Neural progenitor cell (in vitro differentiated cells): ENCODE results near the gene FCSK. TPM values are rescaled to one million over a fixed set of nuclear protein-coding genes. Genes with fewer than 3 reads are reported as not detected.
"Not testable (repeated sequence)": the region's sequence is repeated elsewhere in the genome, so short reads cannot be mapped to it uniquely, and the experiment has no call there.

Experiments used
- DNase-seq: peaks from one replicate; pipeline ENCODE4 v3.0.0-alpha.2; 2016; ENCODE audit warnings: low spot score
- H2AFZ ChIP-seq: fragments of 200-600 bp; sonication (generic); replicated peaks from 2 replicates; pipeline ENCODE4 v1.6.1; 2016; ENCODE audit warnings: antibody characterized with exemption
- H3F3A ChIP-seq: fragments of 200-600 bp; sonication (generic); 2 replicates; pipeline ENCODE4 v1.6.1; 2016; ENCODE audit warnings: antibody characterized with exemption, low read depth
- H3K27ac ChIP-seq: fragments of 200-600 bp; sonication (generic); 2 replicates; pipeline ENCODE4 v1.5.1; 2016; ENCODE audit warnings: mild to moderate bottlenecking
- H3K27me3 ChIP-seq: fragments of 200-600 bp; sonication (generic); 2 replicates; pipeline ENCODE4 v1.6.1; 2016; ENCODE audit warnings: mild to moderate bottlenecking, moderate library complexity
- H3K36me3 ChIP-seq: fragments of 200-600 bp; sonication (generic); 2 replicates; pipeline ENCODE4 v1.5.1; 2016
- H3K4me1 ChIP-seq: fragments of 200-600 bp; sonication (generic); 2 replicates; pipeline ENCODE4 v1.6.1; 2016; ENCODE audit warnings: mixed run types
- H3K4me2 ChIP-seq: fragments of 200-600 bp; sonication (generic); 2 replicates; pipeline ENCODE4 v1.6.1; 2016
- H3K4me3 ChIP-seq: fragments of 200-600 bp; sonication (generic); 2 replicates; pipeline ENCODE4 v1.5.1; 2016
- H3K79me2 ChIP-seq: fragments of 200-600 bp; sonication (generic); 2 replicates; pipeline ENCODE4 v1.6.1; 2016; ENCODE audit warnings: low read depth
- H3K9ac ChIP-seq: fragments of 200-600 bp; sonication (generic); 2 replicates; pipeline ENCODE4 v1.6.1; 2016
- H3K9me3 ChIP-seq: fragments of 200-600 bp; sonication (generic); 2 replicates; pipeline ENCODE4 v1.5.1; 2016; ENCODE audit warnings: low read depth
- H4K20me1 ChIP-seq: fragments of 200-600 bp; sonication (generic); 2 replicates; pipeline ENCODE4 v1.6.1; 2016; ENCODE audit warnings: low read depth
- H3K27ac Mint-ChIP-seq: 3 replicates; pipeline ENCODE4 v1.8.0; 2021; ENCODE audit warnings: mixed read lengths
- H3K27me3 Mint-ChIP-seq: 2 replicates; pipeline ENCODE4 v1.8.0; 2022; ENCODE audit warnings: low read depth, mild to moderate bottlenecking, inconsistent platforms, moderate library complexity, mixed read lengths; ENCODE audit not compliant: insufficient read depth
- H3K36me3 Mint-ChIP-seq: 3 replicates; pipeline ENCODE4 v1.8.0; 2021; ENCODE audit warnings: mixed read lengths
- H3K4me1 Mint-ChIP-seq: 3 replicates; pipeline ENCODE4 v1.8.0; 2021; ENCODE audit warnings: mixed read lengths
- H3K4me3 Mint-ChIP-seq: 3 replicates; pipeline ENCODE4 v1.8.0; 2021; ENCODE audit warnings: mild to moderate bottlenecking, moderate library complexity, mixed read lengths
- H3K9me3 Mint-ChIP-seq: 3 replicates; pipeline ENCODE4 v1.8.0; 2020; ENCODE audit warnings: mixed read lengths
- CTCF ChIP-seq: fragments of 200-600 bp; sonication (generic); IDR thresholded peaks from 2 replicates; pipeline ENCODE4 v1.5.1; 2017; ENCODE audit warnings: antibody characterized with exemption, mild to moderate bottlenecking
- EZH2 ChIP-seq: fragments of 200-600 bp; sonication (generic); IDR thresholded peaks from 2 replicates; pipeline ENCODE4 v1.6.1; 2017; ENCODE audit warnings: antibody characterized with exemption, mild to moderate bottlenecking, moderate library complexity
- EZH2phosphoT487 ChIP-seq: fragments of 200-600 bp; sonication (generic); IDR thresholded peaks from 2 replicates; pipeline ENCODE4 v1.6.1; 2017; ENCODE audit warnings: antibody characterized with exemption
- total RNA-seq: library from RNA; depleted of rRNA; stranded (reverse); fragments of >200 nt; gene quantifications from 2 replicates; pipeline ENCODE4 v1.2.3, GENCODE V29; 2015; ENCODE audit warnings: low replicate concordance

FCSK gene
- total RNA-seq, 1 donor from 2014 or later, result 11.0 TPM

- peak within 1 kb of the TSS; percentile 100 for H3K27ac Mint-ChIP-seq
- H4K20me1 ChIP-seq, result peaks cover 36% of the 10 kb centered on the region
- H3K36me3 ChIP-seq, result peaks cover 17% of the 10 kb centered on the region
- peak within 1 kb of the TSS; percentile 96 for H3K4me3 Mint-ChIP-seq
- peaks cover 17% of the 10 kb centered on the region for H3K36me3 Mint-ChIP-seq
- no peaks in the 10 kb centered on the region for H3K27me3 ChIP-seq
- H3K27me3 Mint-ChIP-seq, result peaks cover 2% of the 10 kb centered on the region
- DNase-seq, result peak; percentile 94
- H3K4me3 ChIP-seq, result peak within 1 kb of the TSS; percentile 87
- peaks cover 29% of the 10 kb centered on the region for H3K4me1 ChIP-seq
- peaks cover 31% of the 10 kb centered on the region for H3F3A ChIP-seq
- H3K9me3 ChIP-seq, result no peaks in the 10 kb centered on the region
- peaks cover 67% of the 10 kb centered on the region for H3K79me2 ChIP-seq
- peak within 1 kb of the TSS; percentile 98 for H3K4me2 ChIP-seq
- peak within 1 kb of the TSS; percentile 85 for H3K27ac ChIP-seq
- TF ChIP-seq EZH2, result peak; percentile 4
- no peak for TF ChIP-seq EZH2phosphoT487
- H3K9ac ChIP-seq, result peak within 1 kb of the TSS; percentile 95
- peaks cover 32% of the 10 kb centered on the region for H3K4me1 Mint-ChIP-seq
- peak within 1 kb of the TSS; percentile 99 for H2AFZ ChIP-seq
- H3K9me3 Mint-ChIP-seq, result no peaks in the 10 kb centered on the region
Observed at GRCh38 chr16:70523076-70523742, 68.8 kb downstream of the FCSK start, which contains the start of gene COG4. Gene COG4, minus strand, starts transcription at chr16:70523554. Its CDS starts 11 bp downstream, at chr16:70523543.

- peak; percentile 74 for DNase-seq
- Mint-ChIP-seq H3K4me1 (peaks cover 32% of the 10 kb centered on the region), H3K27me3 (peaks cover 2% of the 10 kb centered on the region), H3K36me3 (peaks cover 20% of the 10 kb centered on the region), H3K27ac (peak within 1 kb of the TSS; percentile 100), H3K4me3 (peak within 1 kb of the TSS; percentile 96), H3K9me3 (no peaks in the 10 kb centered on the region)
- H3K27me3 ChIP-seq, result no peaks in the 10 kb centered on the region
- H3K79me2 ChIP-seq, result peaks cover 74% of the 10 kb centered on the region
- peak within 1 kb of the TSS; percentile 98 for H3K4me2 ChIP-seq
- H3K9me3 ChIP-seq, result no peaks in the 10 kb centered on the region
- peak within 1 kb of the TSS; percentile 87 for H3K4me3 ChIP-seq
- peak within 1 kb of the TSS; percentile 99 for H2AFZ ChIP-seq
- H3F3A ChIP-seq, result peaks cover 36% of the 10 kb centered on the region
- H3K9ac ChIP-seq, result peak within 1 kb of the TSS; percentile 95
- TF ChIP-seq EZH2phosphoT487 (no peak), CTCF (no peak), EZH2 (peak; percentile 8)
- peaks cover 20% of the 10 kb centered on the region for H3K36me3 ChIP-seq
- peaks cover 42% of the 10 kb centered on the region for H4K20me1 ChIP-seq
- peak within 1 kb of the TSS; percentile 85 for H3K27ac ChIP-seq
- H3K4me1 ChIP-seq, result peaks cover 29% of the 10 kb centered on the region
Observed at GRCh38 chr16:70523743-70524398, 69.5 kb downstream of the FCSK start, which contains the start of gene SF3B3. Gene SF3B3, plus strand, starts transcription at chr16:70523816. Its CDS starts 2,841 bp downstream, at chr16:70526657.

GRCh38 chr16:70524399-70524825 lies 70.0 kb downstream of the FCSK start:
- H3K4me3 Mint-ChIP-seq, result peak overlapping the region; percentile 96
- H3K9me3 Mint-ChIP-seq, H3K9me3 ChIP-seq, H3K27me3 ChIP-seq, H2AFZ ChIP-seq, H3K27me3 Mint-ChIP-seq: not testable (repeated sequence)
- H3K4me1 ChIP-seq, result peaks cover 29% of the 10 kb centered on the region
- peaks cover 25% of the 10 kb centered on the region for H3K36me3 ChIP-seq
- peaks cover 41% of the 10 kb centered on the region for H3F3A ChIP-seq
- H3K4me1 Mint-ChIP-seq, result peaks cover 36% of the 10 kb centered on the region
- H3K79me2 ChIP-seq, result peaks cover 79% of the 10 kb centered on the region
- peak overlapping the region; percentile 100 for H3K27ac Mint-ChIP-seq
- peak; percentile 26 for DNase-seq
- H4K20me1 ChIP-seq, result peaks cover 48% of the 10 kb centered on the region
- H3K27ac ChIP-seq, result peak overlapping the region; percentile 85
- H3K4me2 ChIP-seq, result peak overlapping the region; percentile 98
- H3K36me3 Mint-ChIP-seq, result peaks cover 24% of the 10 kb centered on the region
- H3K9ac ChIP-seq, result peak overlapping the region; percentile 95
- H3K4me3 ChIP-seq, result peak overlapping the region; percentile 87

GRCh38 chr16:70526403-70526802 lies 72.0 kb downstream of the FCSK start:
- Histone ChIP-seq H3K27ac (no peak overlapping the region), H3K4me2 (peak overlapping the region; percentile 98), H3K4me1 (peaks cover 29% of the 10 kb centered on the region), H3K36me3 (peaks cover 35% of the 10 kb centered on the region), H3F3A (peaks cover 49% of the 10 kb centered on the region), H3K27me3 (no peaks in the 10 kb centered on the region), H3K79me2 (peaks cover 98% of the 10 kb centered on the region), H3K9me3 (no peaks in the 10 kb centered on the region), H4K20me1 (peaks cover 67% of the 10 kb centered on the region), H3K4me3 (peak overlapping the region; percentile 87), H2AFZ (no peak overlapping the region), H3K9ac (peak overlapping the region; percentile 64)
- H3K27me3 Mint-ChIP-seq, result peaks cover 2% of the 10 kb centered on the region
- peak overlapping the region; percentile 75 for H3K4me3 Mint-ChIP-seq
- peaks cover 31% of the 10 kb centered on the region for H3K36me3 Mint-ChIP-seq
- peaks cover 37% of the 10 kb centered on the region for H3K4me1 Mint-ChIP-seq
- no peak for DNase-seq
- no peak for TF ChIP-seq CTCF
- no peak for TF ChIP-seq EZH2
- TF ChIP-seq EZH2phosphoT487, result no peak
- H3K27ac Mint-ChIP-seq, result no peak overlapping the region
- no peaks in the 10 kb centered on the region for H3K9me3 Mint-ChIP-seq
